Type B pancreatic cell (in vitro differentiated cells): Measurements from ENCODE around the gene CXCR4. TPM values are rescaled to one million over a fixed set of nuclear protein-coding genes. Genes with fewer than 3 reads are reported as not detected.

Source experiments
- DNase-seq: peaks from one replicate; pipeline ENCODE4 v3.0.0; 2021; ENCODE audit warnings: mixed read lengths; ENCODE audit not compliant: unreplicated experiment; ENCODE audit errors: extremely low spot score
- H3K27ac Mint-ChIP-seq: 2 replicates; pipeline ENCODE4 v1.8.0; 2021; ENCODE audit warnings: mild to moderate bottlenecking, mixed read lengths
- H3K27me3 Mint-ChIP-seq: 2 replicates; pipeline ENCODE4 v1.8.0; 2021; ENCODE audit warnings: mixed read lengths
- H3K36me3 Mint-ChIP-seq: 2 replicates; pipeline ENCODE4 v1.8.0; 2021; ENCODE audit warnings: mixed read lengths
- H3K4me1 Mint-ChIP-seq: one replicate; pipeline ENCODE4 v1.8.0; 2021; ENCODE audit warnings: mixed read lengths; ENCODE audit not compliant: unreplicated experiment
- H3K4me3 Mint-ChIP-seq: 2 replicates; pipeline ENCODE4 v1.8.0; 2021; ENCODE audit warnings: mild to moderate bottlenecking, mixed read lengths
- H3K9me3 Mint-ChIP-seq: 2 replicates; pipeline ENCODE4 v1.8.0; 2021; ENCODE audit warnings: mixed read lengths
- CTCF ChIP-seq: fragments of 200-600 bp; sonication (generic); conservative IDR thresholded peaks from 2 replicates; pipeline ENCODE4 v1.5.0; 2021; ENCODE audit warnings: antibody characterized with exemption, mild to moderate bottlenecking
- total RNA-seq: library from RNA; stranded (reverse); gene quantifications from 2 replicates; pipeline ENCODE4 v1.2.1, GENCODE V29; 2021; ENCODE audit warnings: low replicate concordance

The CXCR4 gene
- total RNA-seq, 1 donor from 2014 or later = 34.8 TPM

- Mint-ChIP-seq H3K9me3 (no peaks in the 10 kb centered on the region), H3K36me3 (peaks cover 5% of the 10 kb centered on the region), H3K27ac (no peak overlapping the region), H3K27me3 (peaks cover 73% of the 10 kb centered on the region), H3K4me1 (no peaks in the 10 kb centered on the region), H3K4me3 (no peak overlapping the region)
- no peak for DNase-seq
- no peak for TF ChIP-seq CTCF
Observed at GRCh38 chr2:136111711-136112110, 6.2 kb downstream of the CXCR4 start.

DNA sequence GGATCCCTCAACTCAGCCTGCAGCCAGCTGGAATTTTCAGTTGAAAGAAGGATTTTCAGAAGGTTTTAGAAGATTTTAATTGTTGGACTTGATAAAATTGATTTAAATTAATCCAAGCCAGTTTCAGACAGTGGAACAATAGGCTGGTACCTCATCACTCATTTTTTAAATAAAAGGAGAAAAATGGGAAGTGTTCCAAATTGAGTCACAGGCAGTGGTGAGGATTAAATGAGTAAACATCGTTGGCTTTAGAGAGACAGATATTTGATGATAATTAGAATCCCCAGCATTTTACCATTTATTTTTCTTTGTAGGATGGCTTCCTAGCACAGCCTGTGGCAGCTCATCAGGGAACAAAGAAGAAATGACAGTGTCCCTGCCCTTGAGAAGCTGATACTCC, 7.4 kb downstream of the CXCR4 start:
- Mint-ChIP-seq H3K4me1 (no peaks in the 10 kb centered on the region), H3K27me3 (peaks cover 62% of the 10 kb centered on the region), H3K36me3 (peaks cover 5% of the 10 kb centered on the region), H3K27ac (no peak overlapping the region), H3K4me3 (no peak overlapping the region), H3K9me3 (no peaks in the 10 kb centered on the region)
- no peak for DNase-seq
- TF ChIP-seq CTCF = no peak

DNA sequence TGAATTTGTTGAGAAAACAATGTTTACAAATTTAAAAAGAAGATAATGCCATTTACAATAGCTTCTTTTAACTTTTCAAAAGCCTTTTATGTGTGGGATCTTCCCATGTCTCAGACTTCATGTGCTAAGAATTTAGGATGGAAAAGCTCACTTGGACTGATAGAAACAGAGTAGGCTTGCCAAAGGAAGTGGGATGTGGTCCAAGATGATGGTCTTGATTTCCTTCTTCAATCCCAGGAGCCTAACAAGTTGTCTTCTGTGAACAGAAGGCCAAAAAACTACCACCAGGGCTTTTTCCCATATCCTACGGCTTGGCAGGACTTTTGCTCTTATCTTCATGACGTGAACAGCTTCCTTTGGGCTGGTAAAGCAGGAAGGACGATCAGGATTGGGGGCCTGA, 9.5 kb downstream of the CXCR4 start:
- H3K9me3 Mint-ChIP-seq = no peaks in the 10 kb centered on the region
- peaks cover 43% of the 10 kb centered on the region for H3K27me3 Mint-ChIP-seq
- H3K27ac Mint-ChIP-seq = no peak overlapping the region
- H3K4me3 Mint-ChIP-seq = no peak overlapping the region
- H3K4me1 Mint-ChIP-seq = no peaks in the 10 kb centered on the region
- no peak for TF ChIP-seq CTCF
- no peaks in the 10 kb centered on the region for H3K36me3 Mint-ChIP-seq
- DNase-seq = no peak

DNA sequence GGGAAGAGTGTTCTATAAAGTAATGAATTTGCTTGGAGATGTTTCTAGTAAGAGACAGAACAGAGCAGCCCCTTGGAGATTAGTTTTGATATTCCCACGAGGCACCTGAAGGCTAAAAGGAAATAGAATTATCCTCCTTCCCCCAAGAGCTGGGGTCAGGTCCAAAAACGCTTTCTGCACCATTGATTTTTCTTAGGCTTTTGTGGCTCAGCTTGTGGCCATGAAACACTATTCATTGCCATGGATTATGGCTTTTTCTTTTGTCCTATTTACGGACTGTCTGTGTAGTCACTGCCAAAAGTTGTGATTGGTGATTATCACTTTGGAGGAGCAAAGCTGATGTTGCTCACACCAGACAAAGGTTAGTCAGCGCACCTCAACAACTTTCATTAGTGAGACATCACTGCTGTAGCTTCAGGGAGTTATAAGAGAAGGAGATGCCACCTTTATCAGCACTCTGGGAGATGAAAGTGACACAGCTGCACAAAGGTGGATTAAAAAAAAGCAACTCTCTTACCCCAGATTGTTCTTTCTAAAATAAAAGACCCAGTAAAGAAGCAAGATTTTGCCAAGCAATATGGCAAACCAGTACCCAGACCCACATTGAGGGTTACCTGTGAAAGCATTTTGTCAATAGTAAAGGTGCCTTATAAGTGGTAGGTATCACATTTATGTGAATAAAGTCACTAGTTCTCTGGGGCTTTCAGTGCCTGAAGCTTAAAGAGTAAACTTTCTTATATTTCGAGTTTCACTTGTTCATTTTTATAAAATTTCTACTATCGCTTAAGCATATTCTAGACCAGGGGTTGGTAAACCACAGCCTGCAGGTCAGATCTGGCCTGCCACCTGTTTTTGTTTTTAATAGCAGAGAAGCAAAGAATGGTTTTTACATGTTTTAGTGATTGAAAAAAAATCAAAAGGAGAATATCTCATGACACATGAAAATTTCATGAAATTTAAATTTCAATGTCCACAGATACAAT, 10.6 kb downstream of the CXCR4 start:
- H3K27me3 Mint-ChIP-seq = peaks cover 31% of the 10 kb centered on the region
- no peak overlapping the region for H3K27ac Mint-ChIP-seq
- no peak for TF ChIP-seq CTCF
- H3K9me3 Mint-ChIP-seq = no peaks in the 10 kb centered on the region
- H3K4me1 Mint-ChIP-seq = no peaks in the 10 kb centered on the region
- DNase-seq = no peak
- H3K36me3 Mint-ChIP-seq = no peaks in the 10 kb centered on the region
- no peak overlapping the region for H3K4me3 Mint-ChIP-seq

GRCh38 chr2:136106505-136106904, 11.4 kb downstream of the CXCR4 start:
- no peak for TF ChIP-seq CTCF
- Mint-ChIP-seq H3K27me3 (peaks cover 27% of the 10 kb centered on the region), H3K4me3 (no peak overlapping the region), H3K27ac (no peak overlapping the region), H3K9me3 (no peaks in the 10 kb centered on the region), H3K4me1 (no peaks in the 10 kb centered on the region), H3K36me3 (no peaks in the 10 kb centered on the region)
- DNase-seq = no peak
